H9 (cell line): ENCODE measurements around the gene NFASC. TPM values are rescaled to one million over a fixed set of nuclear protein-coding genes. Genes with fewer than 3 reads are reported as not detected.

ENCODE experiments used
- DNase-seq: peaks from one replicate; pipeline ENCODE4 v3.0.0-alpha.2; 2017
- H2AFZ ChIP-seq: one replicate; pipeline ENCODE4 v1.6.1; 2013; ENCODE audit warnings: mild to moderate bottlenecking, low read length, control low read depth, moderate library complexity
- H2AK5ac ChIP-seq: 2 replicates; pipeline ENCODE4 v1.6.1; 2013; ENCODE audit warnings: low read length, control low read depth, mixed read lengths; ENCODE audit not compliant: insufficient read length
- H2BK120ac ChIP-seq: one replicate; pipeline ENCODE4 v1.6.1; 2013; ENCODE audit warnings: low read depth, mild to moderate bottlenecking, low read length, control low read depth, inconsistent platforms; ENCODE audit not compliant: poor library complexity, severe bottlenecking
- H2BK12ac ChIP-seq: 2 replicates; pipeline ENCODE4 v1.6.1; 2013; ENCODE audit warnings: low read length, control low read depth, mixed read lengths, low read depth; ENCODE audit not compliant: insufficient read length
- H2BK15ac ChIP-seq: 2 replicates; pipeline ENCODE4 v1.6.1; 2013; ENCODE audit warnings: low read depth, low read length, control low read depth
- H2BK20ac ChIP-seq: one replicate; pipeline ENCODE4 v1.6.1; 2013; ENCODE audit warnings: low read depth, mild to moderate bottlenecking, low read length, control low read depth, inconsistent platforms; ENCODE audit not compliant: poor library complexity, severe bottlenecking
- H2BK5ac ChIP-seq: 2 replicates; pipeline ENCODE4 v1.6.1; 2013; ENCODE audit warnings: low read length, control low read depth, mixed read lengths; ENCODE audit not compliant: insufficient read length
- H3K14ac ChIP-seq: 2 replicates; pipeline ENCODE4 v1.6.1; 2013; ENCODE audit warnings: low read length, control low read depth; ENCODE audit not compliant: insufficient read depth
- H3K18ac ChIP-seq: 2 replicates; pipeline ENCODE4 v1.6.1; 2013; ENCODE audit warnings: low read depth, mild to moderate bottlenecking, mixed read lengths, low read length, control low read depth; ENCODE audit not compliant: insufficient read length
- H3K23ac ChIP-seq: 2 replicates; pipeline ENCODE4 v1.6.1; 2013; ENCODE audit warnings: low read length, control low read depth, mixed read lengths, low read depth; ENCODE audit not compliant: insufficient read length
- H3K23me2 ChIP-seq: 2 replicates; pipeline ENCODE4 v1.6.1; 2013; ENCODE audit warnings: low read depth, mild to moderate bottlenecking, mixed read lengths, low read length, control low read depth; ENCODE audit not compliant: insufficient read length, poor library complexity, severe bottlenecking
- H3K27ac ChIP-seq: 2 replicates; pipeline ENCODE4 v1.5.1; 2013; ENCODE audit warnings: low read length, control low read depth, mixed read lengths, low read depth; ENCODE audit not compliant: insufficient read length
- H3K27me3 ChIP-seq: 2 replicates; pipeline ENCODE4 v1.6.1; 2013; ENCODE audit warnings: low read length, control low read depth, inconsistent platforms; ENCODE audit not compliant: insufficient read depth
- H3K4ac ChIP-seq: 2 replicates; pipeline ENCODE4 v1.6.1; 2013; ENCODE audit warnings: low read depth, mild to moderate bottlenecking, control low read depth, inconsistent platforms, low read length, moderate library complexity
- H3K4me1 ChIP-seq: 2 replicates; pipeline ENCODE4 v1.6.1; 2013; ENCODE audit warnings: low read length, control low read depth, inconsistent platforms; ENCODE audit not compliant: insufficient read depth
- H3K4me2 ChIP-seq: 2 replicates; pipeline ENCODE4 v1.6.1; 2013; ENCODE audit warnings: low read length, control low read depth, mixed read lengths; ENCODE audit not compliant: insufficient read length, insufficient read depth
- H3K56ac ChIP-seq: 2 replicates; pipeline ENCODE4 v1.6.1; 2013; ENCODE audit warnings: low read depth, mild to moderate bottlenecking, mixed read lengths, low read length, control low read depth; ENCODE audit not compliant: insufficient read length
- H3K79me1 ChIP-seq: 2 replicates; pipeline ENCODE4 v1.6.1; 2013; ENCODE audit warnings: low read depth, mild to moderate bottlenecking, moderate library complexity, low read length, control low read depth, inconsistent platforms; ENCODE audit not compliant: insufficient read depth, poor library complexity, severe bottlenecking
- H3K79me2 ChIP-seq: 2 replicates; pipeline ENCODE4 v1.6.1; 2013; ENCODE audit warnings: low read length, control low read depth, inconsistent platforms; ENCODE audit not compliant: insufficient read depth
- H3K9ac ChIP-seq: 2 replicates; pipeline ENCODE4 v1.6.1; 2013; ENCODE audit warnings: low read length, control low read depth, mixed read lengths; ENCODE audit not compliant: insufficient read length; ENCODE audit errors: extremely low read depth
- H3K9me3 ChIP-seq: one replicate; pipeline ENCODE4 v1.6.1; 2013; ENCODE audit warnings: low read depth, low read length, inconsistent platforms; ENCODE audit not compliant: control insufficient read depth
- H3T11ph ChIP-seq: one replicate; pipeline ENCODE4 v1.6.1; 2013; ENCODE audit warnings: mild to moderate bottlenecking, low read length, control low read depth, inconsistent platforms
- H4K20me1 ChIP-seq: one replicate; pipeline ENCODE4 v1.6.1; 2013; ENCODE audit not compliant: control insufficient read depth, insufficient read length, insufficient read depth
- H4K5ac ChIP-seq: 2 replicates; pipeline ENCODE4 v1.6.1; 2013; ENCODE audit warnings: low read depth, mild to moderate bottlenecking, mixed read lengths, low read length, control low read depth; ENCODE audit not compliant: insufficient read length
- H4K8ac ChIP-seq: replicated peaks from 2 replicates; pipeline ENCODE4 v1.6.1; 2013; ENCODE audit warnings: low read length, control low read depth, mixed read lengths, low read depth; ENCODE audit not compliant: insufficient read length
- H4K91ac ChIP-seq: 2 replicates; pipeline ENCODE4 v1.6.1; 2013; ENCODE audit warnings: low read depth, mild to moderate bottlenecking, moderate library complexity, mixed read lengths, low read length, control low read depth; ENCODE audit not compliant: insufficient read length
- H3K27ac Mint-ChIP-seq, 3 experiments: 2 replicates in 2 of 3; 3 replicates in 1 of 3; pipeline ENCODE4 v1.8.0; 2020 to 2021; ENCODE audit warnings: mixed read lengths in 3 of 3, mild to moderate bottlenecking in 1 of 3, moderate library complexity in 1 of 3
- H3K27me3 Mint-ChIP-seq: 2 replicates; pipeline ENCODE4 v1.8.0; 2021; ENCODE audit warnings: low read depth, mild to moderate bottlenecking, moderate library complexity, mixed read lengths
- H3K36me3 Mint-ChIP-seq, 3 experiments: 2 replicates in 2 of 3; 3 replicates in 1 of 3; pipeline ENCODE4 v1.8.0; 2020 to 2021; ENCODE audit warnings: low read depth in 3 of 3, mixed read lengths in 3 of 3; ENCODE audit not compliant: insufficient read depth in 1 of 3
- H3K4me1 Mint-ChIP-seq, 2 experiments: 2 replicates each; pipeline ENCODE4 v1.8.0; 2020; ENCODE audit warnings: mixed read lengths in 2 of 2
- H3K4me3 Mint-ChIP-seq, 2 experiments: 2 replicates in 1 of 2; 3 replicates in 1 of 2; pipeline ENCODE4 v1.8.0; 2020 to 2021; ENCODE audit warnings: mild to moderate bottlenecking in 2 of 2, mixed read lengths in 2 of 2, moderate library complexity in 1 of 2
- H3K9me3 Mint-ChIP-seq, 2 experiments: 2 replicates in 1 of 2; 3 replicates in 1 of 2; pipeline ENCODE4 v1.8.0; 2020; ENCODE audit warnings: mild to moderate bottlenecking in 2 of 2, mixed read lengths in 2 of 2, moderate library complexity in 1 of 2
- WGBS: extraction: QIAGEN DNeasy Blood & Tissue Kit; methylation state at CpG from one replicate; pipeline ENCODE4 v1.1.7; 2013; ENCODE audit warnings: missing lambda C conversion rate, low lambda C conversion rate, mixed read lengths; ENCODE audit not compliant: insufficient read length; ENCODE audit errors: extremely low coverage; 5-methylcytosine and 5-hydroxymethylcytosine counted together
- total RNA-seq: library from RNA; stranded (reverse); gene quantifications from 2 replicates; pipeline ENCODE4 v1.2.1, GENCODE V29; 2021
- TF ChIP-seq, protein P1 (sequence below): fragments of 200-600 bp; sonication (generic); conservative IDR thresholded peaks from 3 replicates; pipeline ENCODE4 v1.8.0; 2021; ENCODE audit warnings: antibody characterized with exemption, mild to moderate bottlenecking

The NFASC gene
- total RNA-seq, 1 experiment from 2014 or later = 5.0 TPM

DNA sequence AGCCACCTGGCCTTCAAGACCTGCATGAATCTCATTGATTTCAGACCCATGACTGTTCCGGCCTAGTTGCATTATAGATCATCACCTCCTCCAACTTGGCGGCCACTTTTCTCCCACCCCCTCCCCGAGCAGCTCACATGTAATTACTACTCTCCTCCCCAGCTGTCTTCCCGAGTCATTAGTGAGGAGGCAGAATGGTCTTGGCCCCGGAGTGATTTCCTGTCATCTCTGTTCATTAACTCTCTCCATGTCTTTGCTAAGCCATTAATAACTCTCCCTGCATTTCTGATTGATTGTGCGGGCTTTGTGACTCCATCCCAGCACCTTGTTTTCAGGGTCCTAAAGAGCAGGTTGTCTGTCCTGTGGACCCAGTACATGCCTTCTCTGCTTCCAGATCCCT, 96.8 kb downstream of the NFASC start:
- Mint-ChIP-seq H3K9me3 (no peaks in the 10 kb centered on the region), H3K27ac (no peak overlapping the region; a peak in 1 of 7 replicates), H3K4me1 (peaks cover 0 to 3% of the 10 kb centered on the region in 2 experiments; a peak in 1 of 4 replicates), H3K36me3 (no peaks in the 10 kb centered on the region), H3K27me3 (no peaks in the 10 kb centered on the region), H3K4me3 (no peak overlapping the region)
- H3T11ph ChIP-seq = no peak overlapping the region
- no peak overlapping the region for H2AK5ac ChIP-seq
- no peak overlapping the region for H4K8ac ChIP-seq
- no peak overlapping the region for H4K5ac ChIP-seq
- H2BK12ac ChIP-seq = no peak overlapping the region
- H3K56ac ChIP-seq = no peak overlapping the region
- no peak overlapping the region for H3K27ac ChIP-seq
- H3K4me1 ChIP-seq = no peaks in the 10 kb centered on the region
- TF ChIP-seq, protein P1, sequence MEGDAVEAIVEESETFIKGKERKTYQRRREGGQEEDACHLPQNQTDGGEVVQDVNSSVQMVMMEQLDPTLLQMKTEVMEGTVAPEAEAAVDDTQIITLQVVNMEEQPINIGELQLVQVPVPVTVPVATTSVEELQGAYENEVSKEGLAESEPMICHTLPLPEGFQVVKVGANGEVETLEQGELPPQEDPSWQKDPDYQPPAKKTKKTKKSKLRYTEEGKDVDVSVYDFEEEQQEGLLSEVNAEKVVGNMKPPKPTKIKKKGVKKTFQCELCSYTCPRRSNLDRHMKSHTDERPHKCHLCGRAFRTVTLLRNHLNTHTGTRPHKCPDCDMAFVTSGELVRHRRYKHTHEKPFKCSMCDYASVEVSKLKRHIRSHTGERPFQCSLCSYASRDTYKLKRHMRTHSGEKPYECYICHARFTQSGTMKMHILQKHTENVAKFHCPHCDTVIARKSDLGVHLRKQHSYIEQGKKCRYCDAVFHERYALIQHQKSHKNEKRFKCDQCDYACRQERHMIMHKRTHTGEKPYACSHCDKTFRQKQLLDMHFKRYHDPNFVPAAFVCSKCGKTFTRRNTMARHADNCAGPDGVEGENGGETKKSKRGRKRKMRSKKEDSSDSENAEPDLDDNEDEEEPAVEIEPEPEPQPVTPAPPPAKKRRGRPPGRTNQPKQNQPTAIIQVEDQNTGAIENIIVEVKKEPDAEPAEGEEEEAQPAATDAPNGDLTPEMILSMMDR = no peak
- H3K9me3 ChIP-seq = no peaks in the 10 kb centered on the region
- no peaks in the 10 kb centered on the region for H3K23me2 ChIP-seq
- DNase-seq = no peak
- H4K91ac ChIP-seq = no peak overlapping the region
- no peak overlapping the region for H3K4ac ChIP-seq
- no peak overlapping the region for H2AFZ ChIP-seq
- H2BK15ac ChIP-seq = no peak overlapping the region
- H3K9ac ChIP-seq = no peak overlapping the region
- H4K20me1 ChIP-seq = no peaks in the 10 kb centered on the region
- WGBS = no CpG with 5 or more reads among the region's 6 CpGs
- H3K4me2 ChIP-seq = no peak overlapping the region
- no peak overlapping the region for H2BK20ac ChIP-seq
- H3K18ac ChIP-seq = no peak overlapping the region
- H2BK120ac ChIP-seq = no peak overlapping the region
- H3K23ac ChIP-seq = no peak overlapping the region
- no peak overlapping the region for H2BK5ac ChIP-seq
- H3K79me2 ChIP-seq = no peaks in the 10 kb centered on the region
- H3K27me3 ChIP-seq = no peaks in the 10 kb centered on the region
- H3K79me1 ChIP-seq = no peaks in the 10 kb centered on the region
- no peak overlapping the region for H3K14ac ChIP-seq
